Fibroblast of skin of left biceps (primary cell): Measurements from ENCODE around the gene DLG2.

Source experiments
- DNase-seq, 2 experiments: peaks; one replicate each; pipeline ENCODE4 v3.0.0-alpha.2; 2013; ENCODE audit warnings: low read depth in 2 of 2

Gene DLG2

GRCh38 chr11:84264066-84264465 is 1363.1 kb downstream of the DLG2 start:
- no peak for DNase-seq

GRCh38 chr11:84261707-84262106 is 1365.4 kb downstream of the DLG2 start:
- no peak for DNase-seq

GRCh38 chr11:84260862-84261261 is 1366.3 kb downstream of the DLG2 start:
- DNase-seq: peak in 1 of 2 experiments; percentile 6

DNA sequence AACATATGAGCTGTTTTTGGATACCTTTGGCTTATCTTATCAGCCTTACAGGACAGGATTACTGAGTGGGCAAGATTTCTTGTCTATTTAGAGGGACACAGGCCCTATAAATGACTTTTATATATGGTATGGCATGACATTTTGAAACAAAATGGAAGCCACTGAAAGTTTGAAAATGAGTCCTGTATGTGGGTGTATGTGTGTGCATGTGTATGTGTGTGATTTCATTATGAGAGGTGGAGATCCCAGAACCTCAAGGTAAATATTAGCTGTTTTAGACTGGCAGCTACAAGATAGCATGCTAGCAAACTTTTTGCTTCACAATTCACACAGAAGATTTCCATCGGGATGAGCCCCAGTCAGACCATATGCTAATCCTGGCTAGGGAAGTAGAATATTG is 1370.5 kb downstream of the DLG2 start:
- no peak for DNase-seq

DNA sequence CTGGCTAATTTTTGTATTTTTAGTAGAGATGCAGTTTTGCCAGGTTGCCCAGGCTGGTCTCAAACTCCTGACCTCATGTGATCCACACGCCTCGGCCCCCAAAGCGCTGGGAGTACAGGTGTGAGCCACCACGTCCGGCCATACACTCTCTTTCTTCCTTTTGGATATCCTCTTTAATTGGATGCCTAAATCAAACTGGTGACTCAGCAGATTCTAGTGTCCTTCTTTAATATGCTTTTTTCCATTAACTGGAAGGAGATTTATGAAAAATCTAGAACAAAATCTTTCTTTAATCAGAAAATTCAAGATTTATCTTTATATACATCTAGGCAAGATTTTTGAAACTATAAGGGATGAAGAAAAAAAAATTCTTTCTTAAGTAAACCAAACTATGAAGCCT is 1371.7 kb downstream of the DLG2 start:
- no peak for DNase-seq

- no peak for DNase-seq
Observed at GRCh38 chr11:84250834-84251613, 1376.1 kb downstream of the DLG2 start.

GRCh38 chr11:84249344-84250135 is 1377.6 kb downstream of the DLG2 start:
- no peak for DNase-seq

- DNase-seq: no peak
Observed at GRCh38 chr11:84247926-84248325, 1379.2 kb downstream of the DLG2 start.

DNA sequence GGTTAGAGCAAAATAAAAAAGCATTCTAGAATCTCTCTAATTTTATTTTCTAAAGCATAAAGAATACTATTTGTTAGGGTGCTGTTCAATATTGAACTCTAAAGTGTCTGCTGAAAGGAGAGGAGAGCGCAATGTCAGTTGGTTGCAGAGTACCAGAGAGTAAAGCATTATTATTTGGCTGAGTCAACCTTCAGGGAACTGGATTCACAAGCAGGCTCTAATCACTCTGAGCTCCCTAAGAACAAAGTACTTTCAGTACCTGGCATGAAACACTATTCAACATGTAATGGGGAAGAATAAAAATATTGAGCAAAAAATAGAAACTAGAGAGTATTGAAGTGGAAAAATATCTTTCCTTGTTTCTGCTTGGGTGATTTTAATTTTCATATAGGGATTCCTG is 1380.0 kb downstream of the DLG2 start:
- DNase-seq: no peak

DNA sequence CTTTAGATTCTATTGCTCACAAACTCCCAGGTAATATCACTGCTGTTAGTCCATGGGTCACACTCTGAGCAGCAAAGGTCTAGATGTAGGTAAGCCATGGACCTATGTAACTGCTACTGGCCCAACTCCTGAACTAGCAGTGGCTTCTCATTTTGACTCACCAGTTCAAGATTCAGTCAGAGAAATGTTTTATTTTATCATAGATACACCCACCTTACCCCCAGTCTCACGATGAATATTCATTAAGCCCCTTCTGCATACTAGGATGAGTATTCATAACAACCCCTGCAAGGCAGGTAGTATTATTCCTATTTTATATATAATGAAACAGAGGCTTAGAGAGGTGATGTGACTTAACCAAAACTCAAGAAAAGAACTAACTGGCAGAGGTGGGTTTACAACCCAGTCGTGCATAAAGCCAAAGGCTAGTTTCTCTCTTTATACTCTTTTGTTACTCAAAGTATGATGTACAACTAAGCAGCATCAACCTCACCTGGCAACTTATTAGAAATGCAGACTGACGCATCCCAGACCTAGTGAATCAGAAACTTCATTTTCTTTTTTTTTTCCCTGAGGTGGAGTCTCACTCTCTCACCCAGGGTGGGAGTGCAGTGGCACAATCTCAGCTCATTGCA is 1383.4 kb downstream of the DLG2 start:
- no peak for DNase-seq

- no peak for DNase-seq
Observed at GRCh38 chr11:84241343-84242131, 1385.6 kb downstream of the DLG2 start.

- no peak for DNase-seq
Observed at GRCh38 chr11:84240847-84241246, 1386.3 kb downstream of the DLG2 start.

DNA sequence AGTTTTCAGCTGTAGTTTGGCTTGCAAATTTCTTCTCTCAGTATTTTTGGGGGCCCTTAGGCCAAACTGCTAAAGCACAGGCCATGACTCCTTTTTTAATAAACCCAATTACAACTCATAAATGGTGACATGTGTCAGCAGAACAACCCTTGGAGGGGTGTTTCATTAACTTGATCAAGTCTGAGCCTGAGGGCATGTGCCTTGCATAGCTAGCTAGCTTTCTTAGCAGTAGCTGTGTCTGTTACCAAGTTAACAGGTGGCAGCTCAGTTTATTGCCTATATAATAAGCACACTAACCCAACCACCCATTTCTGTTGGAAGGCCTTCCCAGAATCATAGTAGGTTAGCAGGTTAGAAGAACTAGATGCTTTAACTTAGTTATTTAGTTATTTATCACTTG is 1390.7 kb downstream of the DLG2 start:
- no peak for DNase-seq

DNA sequence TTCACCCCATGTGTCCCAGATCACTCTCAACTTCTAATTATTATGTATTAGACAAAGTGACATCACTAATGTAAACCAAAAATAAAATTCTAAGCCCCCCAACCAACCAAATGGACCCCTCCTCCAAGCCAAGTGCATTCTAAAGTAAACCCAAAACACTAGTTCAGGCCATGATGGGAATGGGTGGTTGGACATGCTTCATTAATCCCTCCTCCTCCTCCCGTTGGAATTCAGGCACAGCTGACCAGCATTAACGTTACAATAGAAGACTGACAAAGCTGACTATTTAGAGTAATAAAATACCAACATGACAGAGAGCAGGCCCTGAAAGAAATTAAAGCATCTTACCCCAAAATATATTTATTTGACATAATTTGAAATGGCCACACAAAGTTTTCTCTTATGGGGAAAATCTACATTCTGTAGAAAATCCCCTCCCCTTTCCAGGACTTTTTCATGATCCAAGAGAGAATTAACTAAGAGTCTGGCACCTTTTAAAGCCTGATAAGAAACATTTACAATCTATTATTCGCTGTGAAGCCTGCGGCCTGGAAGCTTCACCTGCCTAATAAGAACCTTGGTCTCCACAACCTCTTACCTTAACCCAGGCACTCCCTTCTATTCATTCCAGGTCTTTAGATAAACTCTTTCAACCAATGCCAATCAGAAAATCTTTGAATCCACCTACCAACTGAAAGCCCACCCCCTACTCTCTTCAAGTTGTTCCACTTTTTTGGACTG is 1392.5 kb downstream of the DLG2 start:
- no peak for DNase-seq

DNA sequence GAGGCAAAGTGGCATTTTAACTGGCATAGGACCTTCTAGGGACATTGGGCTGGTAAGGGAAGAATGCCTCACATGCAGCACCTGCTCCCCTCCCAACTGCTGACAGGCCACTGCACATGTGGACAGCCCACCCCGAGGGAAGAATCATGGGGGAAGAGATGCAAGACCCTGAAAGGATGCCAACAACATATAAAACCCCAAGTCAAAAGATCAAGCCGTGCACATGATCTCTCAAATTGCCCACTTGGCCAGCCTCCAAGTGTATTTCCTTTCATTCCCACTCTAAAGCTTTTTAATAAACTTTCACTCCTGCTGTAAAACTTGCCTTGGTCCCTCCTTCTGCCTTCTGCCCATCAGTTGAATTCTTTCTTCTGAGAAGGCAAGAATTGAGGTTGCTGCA is 1393.1 kb downstream of the DLG2 start:
- DNase-seq: no peak

- DNase-seq: no peak
Observed at GRCh38 chr11:84232511-84232910, 1394.6 kb downstream of the DLG2 start.

DNA sequence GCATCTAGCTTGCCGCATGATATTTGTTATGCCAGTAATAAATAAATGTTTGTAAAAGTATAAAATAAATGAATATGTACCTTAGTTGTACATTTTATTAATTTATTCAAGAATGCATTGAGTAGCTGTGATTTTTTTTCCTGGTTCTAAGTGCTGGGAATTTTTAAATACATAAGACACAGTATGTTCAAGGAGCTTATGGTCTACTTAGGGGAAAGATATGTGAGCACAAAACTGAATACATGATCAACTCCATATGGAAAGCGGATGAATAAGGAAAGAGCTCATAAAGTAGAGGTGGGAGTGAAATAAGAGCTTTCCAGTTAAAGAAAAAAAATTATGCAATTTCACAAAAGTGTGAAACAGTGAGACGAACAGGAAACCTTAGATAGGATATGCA is 1396.7 kb downstream of the DLG2 start:
- no peak for DNase-seq

GRCh38 chr11:84227970-84228665 is 1399.0 kb downstream of the DLG2 start:
- DNase-seq: no peak

- no peak for DNase-seq
Observed at GRCh38 chr11:84224042-84224441, 1403.1 kb downstream of the DLG2 start.

DNA sequence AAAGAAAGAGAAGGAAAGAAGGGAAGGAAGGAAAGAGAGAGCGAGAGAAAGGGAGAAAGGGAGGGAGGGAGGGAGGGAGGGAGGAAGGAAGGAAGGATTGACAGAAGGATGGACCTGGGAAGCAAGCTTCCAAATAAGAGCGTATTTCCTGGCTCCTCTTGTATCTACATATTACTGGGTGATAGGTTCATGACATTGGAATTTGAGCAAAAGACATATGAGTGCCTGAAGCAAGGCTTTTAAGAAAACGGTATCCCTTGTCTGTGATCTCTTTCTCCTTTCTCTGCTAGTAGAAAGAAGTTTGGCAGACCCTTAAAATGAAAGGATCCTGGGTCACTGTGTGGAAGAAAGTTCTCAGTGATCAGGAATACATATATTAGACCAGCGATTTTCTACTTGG is 1408.8 kb downstream of the DLG2 start:
- DNase-seq: no peak

GRCh38 chr11:84215672-84216071 is 1411.5 kb downstream of the DLG2 start:
- DNase-seq: no peak
